IPS-NIHi7 (cell line): ENCODE results near the gene RPL15.

Experiments
- DNase-seq: peaks from one replicate; pipeline ENCODE4 v3.0.0; 2012; ENCODE audit warnings: mixed read lengths; ENCODE audit errors: extremely low spot score

The RPL15 gene

GRCh38 chr3:23961066-23961465 lies 44.1 kb downstream of the RPL15 start:
- DNase-seq = no peak

- DNase-seq = no peak
Observed at GRCh38 chr3:23961913-23962312, 45.0 kb downstream of the RPL15 start.

- no peak for DNase-seq
Observed at GRCh38 chr3:23964537-23965235, 47.8 kb downstream of the RPL15 start.

GRCh38 chr3:23966328-23966727 lies 49.4 kb downstream of the RPL15 start:
- no peak for DNase-seq

GRCh38 chr3:23968463-23969184 lies 51.7 kb downstream of the RPL15 start:
- DNase-seq = no peak

GRCh38 chr3:23969393-23969792 lies 52.5 kb downstream of the RPL15 start:
- DNase-seq = no peak
